ENCODE measurements around the gene NOL9. TPM values are rescaled to one million over a fixed set of nuclear protein-coding genes. Genes with fewer than 3 reads are reported as not detected.

The NOL9 gene
- total RNA-seq, 4 donors from 2014 or later = 13.1 to 35.9 (median 23.3) TPM

DNA sequence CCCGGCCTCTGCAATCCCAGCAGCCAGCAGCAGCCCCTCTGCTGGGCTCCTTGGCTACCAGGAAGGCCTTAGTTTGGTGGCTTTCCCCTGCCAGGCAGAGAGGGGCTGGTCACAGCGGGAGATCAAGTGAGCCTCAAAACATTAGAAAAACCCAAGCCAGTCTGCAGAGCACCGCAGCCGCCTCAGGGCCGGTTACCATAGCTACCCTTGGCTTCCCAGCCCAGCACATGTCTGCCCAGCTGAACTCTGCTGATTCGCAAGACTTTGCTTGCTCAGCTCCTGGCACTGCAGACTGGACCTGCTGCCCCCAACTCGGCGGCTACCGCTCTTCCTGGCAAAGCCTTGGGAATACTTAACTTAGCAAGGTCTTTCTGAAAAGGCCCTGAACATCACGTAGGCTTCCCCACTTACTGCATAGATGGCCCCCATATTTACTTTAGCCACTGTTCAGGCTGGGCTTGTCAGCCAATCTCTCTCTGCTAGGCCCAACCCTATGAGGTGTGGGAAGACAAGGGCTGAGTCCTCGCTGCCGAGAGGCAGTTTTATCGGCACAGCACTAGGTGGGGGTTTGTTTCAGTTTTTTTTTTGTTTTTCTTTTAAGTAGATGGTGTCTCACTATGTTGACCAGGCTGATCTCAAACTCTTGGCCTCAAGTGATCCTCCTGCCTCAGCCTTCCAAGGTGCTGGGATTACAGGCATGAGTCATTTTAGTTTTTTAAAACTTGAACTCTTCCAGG lies 34.2 kb downstream of the NOL9 start:
- TF ChIP-seq, protein P1, sequence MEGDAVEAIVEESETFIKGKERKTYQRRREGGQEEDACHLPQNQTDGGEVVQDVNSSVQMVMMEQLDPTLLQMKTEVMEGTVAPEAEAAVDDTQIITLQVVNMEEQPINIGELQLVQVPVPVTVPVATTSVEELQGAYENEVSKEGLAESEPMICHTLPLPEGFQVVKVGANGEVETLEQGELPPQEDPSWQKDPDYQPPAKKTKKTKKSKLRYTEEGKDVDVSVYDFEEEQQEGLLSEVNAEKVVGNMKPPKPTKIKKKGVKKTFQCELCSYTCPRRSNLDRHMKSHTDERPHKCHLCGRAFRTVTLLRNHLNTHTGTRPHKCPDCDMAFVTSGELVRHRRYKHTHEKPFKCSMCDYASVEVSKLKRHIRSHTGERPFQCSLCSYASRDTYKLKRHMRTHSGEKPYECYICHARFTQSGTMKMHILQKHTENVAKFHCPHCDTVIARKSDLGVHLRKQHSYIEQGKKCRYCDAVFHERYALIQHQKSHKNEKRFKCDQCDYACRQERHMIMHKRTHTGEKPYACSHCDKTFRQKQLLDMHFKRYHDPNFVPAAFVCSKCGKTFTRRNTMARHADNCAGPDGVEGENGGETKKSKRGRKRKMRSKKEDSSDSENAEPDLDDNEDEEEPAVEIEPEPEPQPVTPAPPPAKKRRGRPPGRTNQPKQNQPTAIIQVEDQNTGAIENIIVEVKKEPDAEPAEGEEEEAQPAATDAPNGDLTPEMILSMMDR (IDR thresholded peaks at IDR 0.05) = no peak
- TF ChIP-seq POLR2A (IDR thresholded peaks at IDR 0.05) = no peak
- DNase-seq (ENCODE audit: low spot score in 2 of 2) = no peak
- H3K4me3 ChIP-seq (ENCODE audit: low read depth, poor library complexity, severe bottlenecking) = no peak overlapping the region
- WGBS, 2 donors = 12 to 20% methylated on average over 8 to 11 of the region's 13 CpGs
- intact Hi-C loops (cut with DNase I; ENCODE audit: low total_unique reads) = no loop called here

DNA sequence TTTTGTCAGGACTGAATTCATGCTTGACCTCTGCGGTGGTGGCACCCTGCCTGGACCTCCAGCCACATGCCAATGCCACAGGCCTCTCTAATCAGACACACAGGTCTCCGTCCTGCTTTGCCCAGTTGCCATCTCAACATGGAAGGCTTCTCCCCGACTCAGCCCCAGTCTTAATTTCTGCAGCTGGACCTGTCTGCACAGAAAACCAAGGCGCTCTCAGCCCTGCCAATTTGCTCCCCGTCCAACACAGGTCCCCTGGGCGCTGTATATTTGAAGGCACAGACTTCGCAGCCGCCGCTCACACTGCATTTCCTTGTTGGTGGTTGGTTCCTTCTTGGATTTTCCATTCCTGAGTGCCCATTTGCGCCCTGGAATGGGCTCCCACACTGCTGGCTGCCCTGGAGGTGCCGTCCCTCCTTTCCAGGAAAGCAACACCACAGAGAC lies 34.8 kb downstream of the NOL9 start:
- TF ChIP-seq, protein P1 (IDR thresholded peaks at IDR 0.05) = no peak
- TF ChIP-seq POLR2A (IDR thresholded peaks at IDR 0.05) = no peak
- 34 to 41% methylated on average over 11 of the region's 11 CpGs for WGBS, 2 donors
- no peak for DNase-seq (ENCODE audit: low spot score in 2 of 2)
- H3K4me3 ChIP-seq (ENCODE audit: low read depth, poor library complexity, severe bottlenecking) = no peak overlapping the region
- intact Hi-C loops (cut with DNase I; ENCODE audit: low total_unique reads) = no loop called here

DNA sequence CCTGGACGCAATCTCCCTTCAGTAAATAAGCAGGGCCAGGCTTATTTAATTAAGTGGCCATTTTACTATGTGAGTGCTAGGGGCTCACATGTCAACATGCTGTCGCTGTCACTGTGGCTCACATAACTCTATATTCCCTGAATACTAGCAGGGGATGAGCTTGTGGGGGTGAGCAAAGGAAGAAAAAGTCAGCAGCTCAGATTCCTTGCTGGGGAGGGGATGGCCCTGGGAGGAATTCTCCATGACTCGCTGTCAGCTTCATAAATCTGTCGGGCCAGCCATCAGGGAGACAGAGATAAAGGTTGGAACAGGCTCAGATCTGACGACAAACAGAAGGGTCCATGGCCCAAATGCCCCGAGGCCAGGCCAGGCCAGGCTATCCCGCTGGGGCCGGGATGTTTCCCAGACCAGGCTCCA lies 36.9 kb downstream of the NOL9 start:
- intact Hi-C loops (cut with DNase I; ENCODE audit: low total_unique reads) = no loop called here
- no peak for TF ChIP-seq POLR2A (IDR thresholded peaks at IDR 0.05)
- TF ChIP-seq, protein P1 (IDR thresholded peaks at IDR 0.05) = no peak
- H3K4me3 ChIP-seq (ENCODE audit: low read depth, poor library complexity, severe bottlenecking) = no peak overlapping the region
- WGBS, 2 donors = 46 to 48% methylated on average over 7 to 8 of the region's 8 CpGs
- no peak for DNase-seq (ENCODE audit: low spot score in 2 of 2)

DNA sequence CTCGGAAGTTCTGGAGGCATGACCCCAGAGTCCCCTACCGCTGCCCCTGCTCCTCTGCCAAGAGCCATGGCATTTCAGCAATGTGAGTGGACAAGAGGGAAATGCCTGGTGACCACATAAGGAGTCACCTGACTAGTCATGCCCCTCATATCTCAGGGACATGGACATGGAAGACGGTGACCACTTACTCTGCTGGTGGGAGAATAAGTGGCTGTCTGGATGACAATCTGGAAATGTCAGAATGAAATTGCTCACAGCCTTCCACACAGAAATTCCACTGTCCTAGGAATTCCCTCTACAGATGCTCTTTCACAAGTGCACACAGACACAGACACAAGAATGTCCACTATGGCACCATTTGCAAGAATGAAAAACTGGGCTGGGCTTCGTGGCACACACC lies 38.5 kb downstream of the NOL9 start:
- intact Hi-C loops (cut with DNase I; ENCODE audit: low total_unique reads) = no loop called here
- H3K4me3 ChIP-seq (ENCODE audit: low read depth, poor library complexity, severe bottlenecking) = no peak overlapping the region
- no peak for DNase-seq (ENCODE audit: low spot score in 2 of 2)
- 89 to 90% methylated on average over 4 of the region's 4 CpGs for WGBS, 2 donors
- TF ChIP-seq, protein P1 (IDR thresholded peaks at IDR 0.05) = no peak
- TF ChIP-seq POLR2A (IDR thresholded peaks at IDR 0.05) = no peak

DNA sequence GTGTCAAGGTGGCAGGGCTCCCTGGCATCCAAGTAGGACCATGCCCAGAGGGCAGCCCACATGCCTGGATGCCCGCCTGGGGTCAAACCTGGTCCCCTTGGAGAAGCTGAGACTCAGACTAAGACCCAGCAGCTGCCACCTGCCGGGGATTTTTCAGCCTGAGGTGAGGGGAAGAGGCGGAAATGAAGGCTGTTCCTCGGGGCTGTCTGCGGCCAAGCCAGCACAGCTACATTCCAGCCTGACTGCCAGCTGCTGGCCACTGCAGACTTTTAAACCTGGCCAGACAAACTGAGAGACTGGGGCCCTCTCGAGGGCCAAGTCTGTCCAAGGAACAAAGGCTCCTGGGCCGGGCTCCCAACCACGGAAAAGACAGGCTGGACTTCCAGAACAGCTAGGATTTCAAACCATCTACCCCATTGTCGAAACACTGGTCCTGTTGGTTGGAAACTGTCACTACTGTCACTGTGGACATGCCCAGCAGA lies 41.0 kb downstream of the NOL9 start:
- no peak for DNase-seq (ENCODE audit: low spot score in 2 of 2)
- no peak overlapping the region for H3K4me3 ChIP-seq (ENCODE audit: low read depth, poor library complexity, severe bottlenecking)
- WGBS, 2 donors = 53 to 72% methylated on average over 5 to 9 of the region's 9 CpGs
- intact Hi-C loops (cut with DNase I; ENCODE audit: low total_unique reads) = no loop called here
- TF ChIP-seq, protein P1 (IDR thresholded peaks at IDR 0.05) = no peak
- no peak for TF ChIP-seq POLR2A (IDR thresholded peaks at IDR 0.05)
